Lung microvascular endothelial cell (primary cell): Measurements from ENCODE around the gene ABCF3. TPM values are rescaled to one million over a fixed set of nuclear protein-coding genes. Genes with fewer than 3 reads are reported as not detected.

Experiments
- DNase-seq, 2 donors: peaks; one replicate each; pipeline versions ENCODE4 v3.0.0 to v3.0.0-alpha.2; 2010; ENCODE audit warnings: low read depth in 2 of 2
- total RNA-seq: library from RNA; depleted of rRNA; stranded (reverse); fragments of >200 nt; gene quantifications from 2 replicates; pipeline ENCODE4 v1.2.1, GENCODE V29; 2014

ABCF3 gene
- total RNA-seq, 1 donor from 2014 or later: 57.5 TPM

DNA sequence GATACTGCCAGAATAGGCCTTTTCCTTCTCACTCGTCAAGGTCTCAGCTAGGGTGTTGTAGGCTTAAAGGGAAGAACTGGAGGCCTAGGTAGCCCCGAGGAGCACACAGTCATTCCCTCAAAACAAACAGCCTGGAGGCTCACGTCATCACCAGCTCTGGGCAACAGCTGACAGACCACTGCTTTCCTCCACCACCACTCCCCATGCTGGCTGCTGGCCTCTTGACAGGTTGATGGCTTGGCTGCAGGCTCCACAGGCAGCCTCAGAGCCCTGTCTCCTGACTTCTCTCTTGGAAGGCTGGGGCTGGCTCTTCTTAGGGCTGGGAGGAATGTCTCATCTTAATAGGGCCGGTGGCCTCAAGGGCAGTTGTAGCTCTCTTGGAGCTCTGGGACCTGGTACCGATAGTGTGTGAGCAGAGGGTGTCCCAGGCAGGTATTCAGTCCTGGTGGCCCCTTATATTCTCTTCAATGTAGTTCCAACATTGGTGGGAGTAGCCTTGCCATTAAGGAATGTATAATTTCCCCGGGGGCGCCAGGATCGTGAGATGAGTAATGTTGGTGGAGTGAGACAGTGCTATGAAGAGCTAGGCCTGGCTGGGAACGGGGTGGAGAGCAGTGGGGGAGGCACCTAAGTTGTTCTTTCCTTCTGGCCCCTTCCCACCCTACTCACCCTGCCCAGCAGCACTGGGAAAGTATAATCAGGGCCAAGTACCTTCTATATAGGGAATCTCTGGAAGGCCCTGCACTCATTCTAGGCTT, 17.5 kb upstream of the ABCF3 start:
- no peak for DNase-seq

DNA sequence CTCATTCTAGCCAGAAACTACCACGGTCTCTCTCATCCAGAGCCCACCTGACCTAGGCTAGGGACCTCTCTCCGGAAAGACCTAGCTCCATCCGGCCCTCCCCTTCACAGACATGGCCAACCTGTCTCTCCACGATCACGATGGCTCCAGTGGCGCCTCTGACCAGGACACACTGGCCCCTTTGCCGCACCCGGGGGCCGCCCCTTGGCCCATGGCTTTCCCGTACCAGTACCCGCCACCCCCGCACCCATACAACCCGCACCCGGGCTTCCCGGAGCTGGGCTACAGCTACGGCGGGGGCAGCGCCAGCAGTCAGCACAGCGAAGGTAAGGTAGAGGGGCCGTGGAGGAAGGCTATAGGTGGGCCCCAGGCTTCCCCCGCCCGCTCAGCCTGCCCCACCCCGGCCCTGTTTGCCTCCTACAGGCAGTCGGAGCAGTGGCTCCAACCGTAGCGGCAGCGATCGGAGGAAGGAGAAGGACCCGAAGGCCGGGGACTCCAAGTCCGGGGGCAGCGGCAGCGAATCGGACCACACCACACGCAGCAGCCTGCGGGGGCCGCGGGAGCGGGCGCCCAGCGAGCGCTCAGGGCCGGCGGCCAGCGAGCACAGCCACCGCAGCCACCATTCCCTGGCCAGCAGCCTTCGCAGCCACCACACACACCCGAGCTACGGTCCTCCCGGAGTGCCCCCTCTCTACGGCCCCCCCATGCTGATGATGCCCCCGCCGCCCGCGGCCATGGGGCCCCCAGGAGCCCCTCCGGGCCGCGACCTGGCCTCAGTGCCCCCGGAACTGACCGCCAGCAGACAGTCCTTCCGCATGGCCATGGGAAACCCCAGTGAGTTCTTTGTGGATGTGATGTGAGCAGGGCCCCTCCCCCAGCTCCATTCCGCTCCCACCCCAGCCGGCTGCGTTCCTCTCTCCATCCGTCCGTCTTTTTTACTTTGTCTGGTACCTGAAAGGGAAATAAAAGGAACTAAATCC, 15.8 kb upstream of the ABCF3 start:
- no peak for DNase-seq

DNA sequence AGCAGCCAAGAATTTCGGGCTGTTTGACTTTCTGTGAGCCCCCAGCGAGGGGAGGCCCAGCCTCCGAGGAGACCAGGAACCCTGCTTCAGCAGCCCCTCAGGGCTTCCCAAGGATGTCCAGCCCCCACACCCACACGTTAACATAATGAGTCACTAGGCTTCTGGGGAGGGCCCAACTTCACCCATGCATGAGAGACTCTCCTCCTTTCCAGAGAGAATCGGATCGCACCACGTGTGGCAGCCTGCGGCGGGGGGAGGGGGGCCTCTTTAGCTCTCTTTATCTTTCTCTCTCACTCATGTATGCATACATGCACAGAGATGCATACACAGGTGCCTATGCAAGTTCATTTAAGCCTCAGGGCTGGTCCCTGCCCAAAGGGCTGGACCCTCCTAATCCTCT, 14.4 kb upstream of the ABCF3 start:
- DNase-seq: no peak

DNA sequence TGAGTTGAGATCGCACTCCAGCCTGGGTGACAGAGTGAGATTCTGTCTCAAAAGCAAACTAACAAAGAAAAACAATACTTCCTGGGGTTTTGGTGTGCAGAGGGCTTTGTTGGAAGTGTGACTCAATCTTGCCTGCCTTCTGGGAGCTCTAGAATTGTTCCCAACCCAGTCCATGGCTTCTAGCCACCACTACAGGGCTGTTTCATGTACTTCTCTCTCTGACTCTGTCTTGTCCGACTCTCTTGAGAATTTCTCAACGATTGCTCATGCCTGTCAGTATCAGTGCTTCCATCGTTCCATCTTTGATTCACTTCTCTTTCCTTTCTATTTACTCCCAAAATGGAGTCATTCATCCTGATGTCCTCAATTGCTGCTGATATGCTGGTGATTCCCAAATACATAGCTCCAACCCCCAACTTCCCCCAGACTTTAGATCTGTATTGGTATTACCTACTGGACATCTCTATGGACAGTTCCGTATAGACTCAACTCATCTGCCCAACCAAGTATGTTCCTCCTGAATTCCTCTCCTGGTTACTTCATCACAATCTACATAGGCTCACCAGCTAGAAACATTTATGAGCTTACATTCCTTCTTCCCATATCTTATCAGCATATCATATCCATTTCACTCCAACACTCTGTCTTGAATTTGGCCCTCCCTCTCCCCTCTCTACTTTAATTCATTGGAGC, 13.2 kb upstream of the ABCF3 start:
- peak; percentile 15 to 71 for DNase-seq

DNA sequence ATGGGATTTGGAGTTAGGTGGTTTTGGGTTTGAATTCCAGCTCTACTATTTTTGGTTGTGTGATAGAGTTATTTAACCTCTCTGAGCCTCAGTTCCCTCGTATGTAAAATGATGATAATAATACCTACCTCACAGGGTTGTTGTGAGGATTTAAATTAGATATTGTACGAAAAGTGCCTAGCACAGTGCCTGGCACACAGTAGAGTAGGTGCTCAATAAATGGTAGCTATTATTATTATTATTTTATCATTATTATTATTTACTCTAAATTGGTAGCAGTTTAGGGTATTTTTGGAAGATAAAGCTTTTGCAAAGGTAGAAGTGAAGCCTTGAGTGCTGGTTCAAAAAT, 12.7 kb upstream of the ABCF3 start:
- no peak for DNase-seq

DNA sequence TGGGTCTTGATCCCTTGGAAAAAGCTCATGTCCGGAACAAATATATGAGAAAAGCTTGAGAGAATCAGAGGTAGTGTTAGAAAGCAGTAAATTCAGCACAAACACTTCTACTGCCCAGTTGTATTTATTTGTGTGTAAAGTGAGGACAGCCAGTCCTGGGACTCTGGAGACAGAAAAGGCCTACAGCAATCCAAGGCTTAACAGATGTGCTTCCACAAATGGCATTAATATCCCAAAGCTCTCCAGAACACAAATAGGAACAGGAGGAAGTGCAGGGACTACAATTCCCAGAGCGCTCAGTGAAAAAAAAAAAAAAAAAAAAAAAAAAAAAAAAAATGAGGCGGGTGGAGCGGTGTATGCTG, 11.7 kb upstream of the ABCF3 start:
- DNase-seq: no peak

DNA sequence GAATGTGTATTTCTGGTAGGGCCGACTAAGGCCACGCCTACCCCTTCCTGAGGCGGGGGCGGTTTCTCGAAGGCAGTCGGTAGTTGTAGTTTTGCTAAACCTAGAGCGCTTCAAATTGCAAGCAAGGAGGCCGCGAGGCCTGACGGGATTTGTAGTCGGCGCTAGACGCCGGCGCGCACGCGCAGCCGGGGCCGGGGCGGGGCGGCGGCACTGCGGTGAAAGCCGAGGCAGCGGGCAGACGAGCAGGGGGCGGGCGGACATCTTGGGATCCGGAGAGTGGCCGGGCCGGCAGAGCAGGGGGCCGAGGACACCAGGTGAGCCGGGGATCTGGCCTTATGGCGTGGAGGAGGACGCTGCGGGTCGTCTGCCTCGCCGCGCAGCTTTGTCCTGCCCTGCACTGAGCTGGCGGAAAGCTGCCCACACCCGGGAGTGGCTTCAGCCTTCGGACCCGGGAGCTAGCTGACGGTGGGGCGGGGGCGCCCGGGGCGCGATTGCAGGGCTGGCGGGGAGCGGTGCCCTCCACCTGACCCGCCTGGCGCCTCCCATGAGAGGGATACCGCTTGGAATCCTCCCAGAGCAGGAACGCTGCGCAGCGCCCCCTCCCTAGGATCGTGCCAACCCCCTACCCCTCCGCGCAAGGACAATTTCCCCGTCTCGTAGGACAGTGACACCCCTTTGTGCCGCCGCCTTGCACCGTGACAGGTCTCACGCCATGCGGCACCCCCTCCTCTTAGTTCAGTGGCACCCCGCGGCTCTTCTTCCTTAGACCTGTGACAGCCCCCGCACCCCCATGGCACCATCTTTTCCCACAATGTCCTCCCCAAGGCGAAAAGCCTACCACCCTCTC, 11.1 kb upstream of the ABCF3 start, which contains the start of gene AP2M1:
TSS of gene AP2M1 (plus strand) at position 210 of the 847 bp plus-strand sequence. CDS start 2,139 bp downstream, outside the sequence.
- peak; percentile 99 to 100 for DNase-seq

DNA sequence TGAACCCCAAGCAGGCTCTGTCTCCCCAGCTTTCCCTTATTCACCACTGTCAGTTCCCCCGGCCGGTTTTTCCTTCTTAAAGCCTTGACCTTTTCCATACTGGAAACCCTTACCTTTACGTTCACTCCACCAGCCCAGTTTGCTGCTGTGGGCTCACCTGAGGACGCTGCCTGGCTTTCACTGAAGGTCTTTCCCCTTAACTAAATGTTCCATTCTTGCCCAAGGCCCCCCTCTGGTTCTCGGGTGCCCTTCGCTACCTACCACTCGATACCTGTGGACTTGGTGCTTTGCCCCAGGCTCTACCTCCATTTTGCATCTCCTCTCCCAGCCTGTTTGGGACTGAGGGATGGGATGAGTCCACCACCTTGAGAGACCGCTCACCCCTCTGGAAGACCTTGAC, 10.5 kb upstream of the ABCF3 start:
- DNase-seq: no peak

DNA sequence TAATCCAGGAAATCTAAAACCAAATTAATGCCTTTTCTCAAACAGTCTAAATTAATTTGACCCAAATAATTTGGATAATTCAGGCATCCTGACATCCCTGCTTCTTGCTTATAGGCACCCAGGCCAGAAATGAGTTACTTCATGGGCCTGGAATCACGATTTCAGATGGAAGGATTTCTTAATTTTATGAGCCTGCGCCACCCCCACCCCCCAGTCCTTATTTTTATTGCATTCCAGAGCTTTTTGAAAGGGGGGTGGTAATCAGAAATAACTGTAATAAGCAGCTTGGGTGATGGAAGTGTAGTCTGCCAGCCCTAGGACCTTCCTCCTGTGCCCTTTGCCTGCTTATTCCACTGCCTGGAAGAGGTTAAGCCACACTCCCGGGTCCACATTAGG, 10.0 kb upstream of the ABCF3 start:
- DNase-seq: no peak

DNA sequence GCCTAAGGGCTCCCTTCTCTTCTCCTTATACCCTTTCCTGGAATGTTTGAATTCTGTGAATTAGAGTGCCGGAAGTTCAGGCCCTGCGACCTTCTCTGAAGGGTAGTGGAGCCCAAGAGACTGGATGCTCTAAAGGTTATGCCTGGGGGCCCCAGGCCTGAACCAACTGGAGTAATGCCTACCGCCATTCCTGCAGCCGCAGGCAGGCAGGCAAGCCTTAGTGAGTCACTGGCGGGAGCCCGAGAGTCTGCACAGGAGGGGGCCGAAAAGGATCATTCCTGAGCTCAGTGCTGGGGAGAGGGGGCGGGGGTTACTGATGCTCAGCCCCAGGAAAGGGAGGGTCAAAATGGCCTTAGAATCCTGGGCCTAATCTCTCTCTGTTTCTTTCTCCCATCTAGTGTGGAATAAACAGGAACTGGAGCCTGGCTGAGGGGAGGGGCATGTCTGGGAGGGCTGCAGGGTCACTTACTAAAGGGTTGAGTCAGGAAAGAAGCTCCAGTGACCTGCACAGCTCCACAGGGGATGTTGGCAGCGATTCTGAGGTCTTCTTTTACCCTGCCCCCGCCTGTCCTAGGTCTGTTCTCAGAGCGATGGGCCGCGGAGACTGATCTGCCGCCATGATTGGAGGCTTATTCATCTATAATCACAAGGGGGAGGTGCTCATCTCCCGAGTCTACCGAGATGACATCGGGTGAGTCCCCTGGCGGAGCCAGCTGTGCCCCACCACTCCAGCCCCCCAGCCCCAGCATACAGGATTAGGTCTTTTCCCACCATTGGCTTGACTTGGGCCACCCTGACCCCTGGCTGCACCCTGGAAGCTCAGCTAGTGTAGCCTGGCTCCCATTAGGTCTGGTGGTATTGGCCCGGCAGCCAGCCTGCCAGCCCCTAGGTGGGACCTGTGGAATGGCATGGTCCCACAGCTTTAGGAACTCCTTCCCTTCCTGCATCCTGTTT, 9.3 kb upstream of the ABCF3 start:
- DNase-seq: peak; percentile 80 to 92

DNA sequence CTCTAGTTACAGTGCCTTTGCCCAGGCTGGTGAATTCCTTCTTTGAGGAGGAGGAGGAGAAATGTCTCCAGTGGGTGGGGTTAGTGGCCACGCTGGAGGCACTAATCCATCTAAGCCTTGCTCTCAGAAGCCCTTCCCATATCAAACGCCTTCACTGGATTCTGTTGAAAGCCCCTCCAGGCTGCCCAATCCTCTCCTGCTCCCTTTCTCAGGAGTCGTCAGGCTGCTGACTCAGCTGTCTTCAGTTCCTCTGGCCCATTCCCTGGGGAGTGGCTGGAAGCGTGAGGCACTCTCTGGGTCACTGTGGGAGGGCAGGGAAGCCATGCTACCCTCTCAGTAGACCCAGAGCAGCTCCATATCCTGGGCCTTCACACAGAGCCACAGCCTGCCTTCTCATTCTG, 8.7 kb upstream of the ABCF3 start:
- DNase-seq: peak in 1 of 2 donors; percentile 46

DNA sequence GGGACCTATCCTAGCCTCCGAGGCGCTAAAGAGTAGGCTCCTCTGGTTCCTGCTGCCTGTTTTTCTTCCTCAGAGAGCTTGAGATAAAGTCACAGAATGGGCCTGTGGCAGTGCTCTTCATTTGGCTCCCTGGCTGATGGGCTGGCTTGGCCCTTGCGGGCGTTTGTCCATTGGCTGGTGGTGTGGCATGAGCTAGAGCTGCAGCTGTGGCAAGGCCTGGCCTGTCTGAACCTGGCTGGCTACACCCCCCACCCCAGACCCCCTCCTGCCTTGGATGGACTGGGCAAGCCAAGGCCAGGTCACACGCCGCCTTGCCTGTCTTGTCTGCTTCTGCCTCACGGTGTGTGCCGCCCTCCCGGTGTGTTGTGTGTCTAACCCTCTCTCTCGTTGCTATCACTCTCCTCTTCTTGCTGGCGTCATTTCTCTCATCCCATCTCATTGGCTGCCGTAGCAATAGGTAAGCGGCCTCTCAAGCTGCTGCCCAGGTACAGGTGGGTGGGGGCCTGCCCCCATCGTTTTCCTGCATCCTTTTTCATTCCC, 8.2 kb upstream of the ABCF3 start:
- no peak for DNase-seq

DNA sequence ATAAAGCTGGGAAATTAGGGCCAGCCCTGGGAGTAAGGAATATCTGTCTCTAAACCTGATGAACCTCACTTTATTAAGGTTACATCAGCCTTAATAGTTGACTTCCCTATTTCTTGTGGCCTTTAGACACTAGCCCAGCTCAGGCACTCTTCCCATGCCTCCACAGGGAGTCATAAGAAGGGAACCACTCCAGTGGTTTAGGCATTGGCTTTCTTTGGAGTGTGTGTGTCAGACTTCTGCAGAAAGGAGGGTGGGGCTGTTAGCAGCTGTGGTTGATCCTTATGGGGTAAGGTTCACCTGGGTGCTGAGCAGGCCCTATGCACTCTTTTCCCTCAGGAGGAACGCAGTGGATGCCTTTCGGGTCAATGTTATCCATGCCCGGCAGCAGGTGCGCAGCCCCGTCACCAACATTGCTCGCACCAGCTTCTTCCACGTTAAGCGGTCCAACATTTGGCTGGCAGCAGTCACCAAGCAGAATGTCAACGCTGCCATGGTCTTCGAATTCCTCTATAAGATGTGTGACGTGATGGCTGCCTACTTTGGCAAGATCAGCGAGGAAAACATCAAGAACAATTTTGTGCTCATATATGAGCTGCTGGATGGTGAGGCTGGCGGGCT, 7.4 kb upstream of the ABCF3 start:
- no peak for DNase-seq

DNA sequence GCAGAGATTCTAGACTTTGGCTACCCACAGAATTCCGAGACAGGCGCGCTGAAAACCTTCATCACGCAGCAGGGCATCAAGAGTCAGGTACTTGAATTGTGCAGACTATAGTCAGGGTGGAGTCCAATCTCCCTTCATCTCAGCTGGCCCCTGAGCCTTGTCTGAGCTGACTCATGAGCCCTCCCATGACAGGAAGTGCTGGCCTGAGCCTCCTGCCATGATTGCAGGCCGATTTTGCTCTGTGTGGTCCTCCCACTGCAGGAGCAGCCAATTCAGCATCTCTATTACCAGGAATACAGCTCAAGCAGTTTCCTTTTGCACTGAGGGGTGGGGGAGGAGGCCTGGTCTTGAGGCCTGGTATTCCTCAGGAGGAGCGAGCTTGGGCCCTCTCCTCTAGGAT, 5.8 kb upstream of the ABCF3 start:
- peak; percentile 15 to 86 for DNase-seq

DNA sequence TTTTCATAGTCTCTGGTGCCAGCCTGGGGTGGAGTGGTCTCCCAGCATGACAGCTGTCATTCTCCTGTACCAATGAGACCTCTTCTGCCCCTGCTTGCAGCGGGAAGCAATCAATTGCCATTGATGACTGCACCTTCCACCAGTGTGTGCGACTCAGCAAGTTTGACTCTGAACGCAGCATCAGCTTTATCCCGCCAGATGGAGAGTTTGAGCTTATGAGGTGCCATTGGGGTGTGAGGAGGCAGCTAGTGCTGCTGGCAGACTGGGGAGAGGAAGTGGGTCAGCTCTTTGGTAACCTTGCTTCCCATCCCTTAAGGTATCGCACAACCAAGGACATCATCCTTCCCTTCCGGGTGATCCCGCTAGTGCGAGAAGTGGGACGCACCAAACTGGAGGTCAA, 4.4 kb upstream of the ABCF3 start:
- no peak for DNase-seq

DNA sequence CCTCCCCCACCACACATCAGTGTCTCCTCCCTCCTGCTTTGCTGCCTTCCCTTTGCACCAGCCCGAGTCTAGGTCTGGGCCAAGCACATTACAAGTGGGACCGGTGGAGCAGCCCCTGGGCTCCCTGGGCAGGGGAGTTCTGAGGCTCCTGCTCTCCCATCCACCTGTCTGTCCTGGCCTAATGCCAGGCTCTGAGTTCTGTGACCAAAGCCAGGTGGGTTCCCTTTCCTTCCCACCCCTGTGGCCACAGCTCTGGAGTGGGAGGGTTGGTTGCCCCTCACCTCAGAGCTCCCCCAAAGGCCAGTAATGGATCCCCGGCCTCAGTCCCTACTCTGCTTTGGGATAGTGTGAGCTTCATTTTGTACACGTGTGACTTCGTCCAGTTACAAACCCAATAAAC, 2.3 kb upstream of the ABCF3 start:
- no peak for DNase-seq

DNA sequence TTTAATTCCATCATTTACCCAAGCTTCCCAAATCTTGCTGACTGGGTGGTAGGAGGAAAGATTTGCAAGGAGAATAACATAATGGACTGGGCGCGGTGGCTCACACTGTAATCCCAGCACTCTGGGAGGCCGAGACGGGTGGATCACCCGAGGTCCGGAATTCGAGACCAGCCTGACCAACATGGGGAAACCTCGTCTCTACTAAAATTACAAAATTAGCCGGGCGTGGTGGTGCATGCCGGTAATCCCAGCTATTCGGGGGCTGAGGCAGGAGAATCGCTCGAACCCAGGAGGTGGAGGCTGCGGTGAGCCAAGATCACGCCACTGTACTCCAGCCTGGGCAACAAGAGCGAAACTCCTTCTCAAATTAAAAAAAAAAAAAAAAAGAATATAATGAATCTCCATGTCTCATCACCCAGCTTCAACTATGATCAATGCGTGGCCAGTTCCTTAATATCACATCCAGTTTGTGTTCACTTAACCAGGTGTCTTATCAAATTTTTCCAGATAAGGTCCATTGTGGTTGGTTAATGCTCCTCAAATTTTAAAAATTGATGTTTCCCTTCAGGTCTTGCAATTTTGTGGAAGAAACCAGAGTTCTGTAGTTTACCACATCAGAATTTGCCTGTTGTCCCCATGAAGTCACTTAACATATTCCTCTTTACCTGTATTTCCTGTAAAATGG, 1.3 kb upstream of the ABCF3 start:
- DNase-seq: no peak

DNA sequence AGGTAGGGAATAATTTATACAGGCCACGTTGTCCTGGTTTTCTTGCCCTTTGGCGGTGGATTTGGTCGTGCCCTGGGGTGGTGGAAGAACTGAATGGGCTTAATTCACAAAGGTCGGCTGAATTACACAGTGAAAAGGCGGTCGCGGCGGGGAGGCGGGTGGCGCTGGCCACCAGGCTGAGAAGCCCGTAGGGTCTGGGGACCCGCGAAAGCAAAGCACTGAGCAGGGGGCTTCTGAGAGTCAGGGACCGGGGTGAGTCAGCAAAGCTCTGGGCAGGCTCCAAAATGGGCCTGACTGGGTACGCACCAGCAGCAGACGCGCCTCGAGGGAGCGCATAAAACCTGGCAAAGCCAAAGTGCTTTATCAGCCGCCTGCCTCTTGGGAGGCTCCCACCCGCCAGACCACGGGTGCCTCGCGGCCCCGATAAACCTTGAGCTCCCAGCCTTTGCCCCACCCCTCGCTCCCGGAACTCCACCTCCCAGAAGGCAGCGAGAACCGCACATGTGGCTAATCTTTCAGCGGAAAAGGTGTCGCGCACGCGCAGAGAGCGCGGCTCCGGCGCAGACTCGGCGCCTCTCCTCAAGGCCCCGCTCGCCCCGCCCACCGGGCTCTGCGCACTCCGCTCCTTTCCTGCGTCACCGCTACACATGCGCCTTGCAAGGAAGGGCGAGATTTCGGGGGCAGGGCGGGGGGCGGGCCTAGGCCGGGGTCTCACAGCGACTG, 377 bp upstream of the ABCF3 start:
- peak; percentile 99 for DNase-seq
